Measurements from ENCODE around the gene SEZ6.

SEZ6 gene

DNA sequence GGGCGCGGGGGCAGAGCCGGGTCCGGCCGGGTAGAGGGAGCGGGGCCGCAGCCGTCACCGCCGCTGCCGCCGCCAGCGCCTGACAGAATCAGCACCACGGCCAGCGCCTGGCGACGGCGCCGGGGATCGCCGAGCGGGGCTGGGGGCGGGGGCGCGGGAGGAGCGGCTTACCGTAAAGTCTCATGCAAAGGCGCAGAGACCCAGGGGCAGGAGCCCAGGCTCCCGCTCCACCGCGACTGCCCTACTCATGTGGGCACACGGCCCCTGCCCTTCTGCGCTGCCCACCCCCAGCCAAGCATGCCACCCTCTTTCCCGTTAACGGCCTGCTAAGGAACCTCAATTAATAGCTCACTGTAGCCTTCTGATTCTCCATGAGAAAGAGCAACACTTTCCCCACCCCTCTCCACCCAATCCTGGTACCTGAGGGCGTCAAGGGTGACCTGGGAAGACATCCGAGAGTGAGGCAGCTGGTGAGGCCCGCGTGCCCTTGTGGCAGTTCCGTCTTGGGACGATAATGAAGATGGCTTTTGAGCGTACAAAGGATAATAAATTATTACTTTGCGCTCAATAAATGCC lies at the start of gene SEZ6:
TSS of gene SEZ6 (minus strand) at position 98 of the 576 bp plus-strand sequence. CDS start 164 bp downstream, outside the sequence.
- peak; percentile 79 for DNase-seq

DNA sequence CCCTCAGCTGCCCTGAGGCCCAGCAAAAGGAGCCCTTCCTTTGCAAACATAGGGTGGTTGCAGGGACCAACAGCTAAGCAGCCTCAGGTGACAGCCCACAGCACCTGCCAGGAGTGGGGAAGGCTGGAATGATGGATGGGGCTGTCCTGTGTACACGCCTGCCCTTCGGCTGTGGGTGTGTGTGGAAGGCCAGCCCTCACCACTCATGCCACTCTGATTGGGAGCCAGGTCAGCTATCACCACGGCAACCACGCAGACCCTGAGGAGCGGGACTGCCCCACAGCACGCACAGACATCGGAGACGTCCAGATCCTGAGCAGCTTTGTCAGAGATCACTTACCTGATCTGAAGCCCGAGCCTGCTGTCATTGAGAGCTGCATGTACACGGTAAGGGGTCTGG lies 49.0 kb upstream of the SEZ6 start:
- no peak for DNase-seq

DNA sequence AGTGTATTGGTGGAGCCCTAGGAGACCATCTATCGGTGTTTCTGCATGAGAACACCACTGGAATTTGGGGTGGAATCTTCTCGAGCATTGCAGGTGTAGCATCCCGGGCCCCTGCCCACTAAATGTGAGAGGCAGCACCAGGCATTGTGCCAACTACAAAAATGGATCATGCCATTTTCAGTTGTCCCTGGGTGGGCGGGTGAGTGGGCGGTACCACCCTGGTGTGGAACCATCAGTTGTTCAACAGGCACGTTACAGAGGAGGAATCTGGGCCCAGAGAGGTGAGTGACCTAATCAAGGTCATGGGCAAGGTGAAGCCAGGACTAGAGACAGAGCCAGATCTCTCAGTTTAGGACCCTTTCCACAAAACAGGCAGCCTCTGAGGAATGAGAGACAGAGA lies 45.9 kb upstream of the SEZ6 start:
- no peak for DNase-seq

DNA sequence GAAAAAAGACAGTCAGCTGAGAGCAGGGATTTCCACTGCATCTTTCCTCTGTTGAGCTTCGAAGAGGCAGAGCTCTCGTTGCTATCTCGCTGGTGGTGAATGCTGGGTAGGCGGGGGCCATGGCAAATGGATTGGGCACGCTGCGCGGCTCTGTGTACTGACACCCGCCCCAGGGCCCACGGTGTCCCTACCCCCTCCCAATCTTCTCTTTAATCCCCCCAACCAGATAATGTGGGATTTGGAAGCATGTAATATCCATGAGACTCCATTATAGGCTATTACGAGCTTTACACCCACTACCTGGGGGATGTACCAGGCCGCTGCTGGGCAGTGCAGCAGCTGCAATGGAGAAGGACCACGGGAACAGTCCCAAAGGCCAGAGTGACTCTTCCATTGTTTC lies 45.4 kb upstream of the SEZ6 start:
- DNase-seq, result no peak

DNA sequence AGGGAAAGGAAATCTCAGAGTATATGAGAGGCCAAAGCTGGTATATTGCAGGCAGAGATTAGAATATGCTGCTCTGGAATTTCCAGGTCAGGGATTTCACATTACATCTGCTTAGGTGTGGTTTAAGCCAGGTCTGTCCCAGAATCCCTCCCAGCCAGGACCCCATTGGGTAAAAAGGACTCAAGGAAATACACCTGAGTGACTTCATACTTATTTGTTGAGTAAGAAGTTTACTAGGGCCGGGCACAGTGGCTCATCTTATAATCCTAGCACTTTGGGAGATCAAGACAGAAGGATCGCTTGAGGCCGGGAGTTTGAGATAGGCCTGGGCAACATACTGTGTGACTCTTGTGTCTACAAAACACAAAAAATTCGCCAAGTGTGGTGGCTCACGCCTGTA lies 44.3 kb upstream of the SEZ6 start:
- no peak for DNase-seq

GRCh38 chr17:29049541-29050145 lies 43.8 kb upstream of the SEZ6 start:
- DNase-seq, result no peak

DNA sequence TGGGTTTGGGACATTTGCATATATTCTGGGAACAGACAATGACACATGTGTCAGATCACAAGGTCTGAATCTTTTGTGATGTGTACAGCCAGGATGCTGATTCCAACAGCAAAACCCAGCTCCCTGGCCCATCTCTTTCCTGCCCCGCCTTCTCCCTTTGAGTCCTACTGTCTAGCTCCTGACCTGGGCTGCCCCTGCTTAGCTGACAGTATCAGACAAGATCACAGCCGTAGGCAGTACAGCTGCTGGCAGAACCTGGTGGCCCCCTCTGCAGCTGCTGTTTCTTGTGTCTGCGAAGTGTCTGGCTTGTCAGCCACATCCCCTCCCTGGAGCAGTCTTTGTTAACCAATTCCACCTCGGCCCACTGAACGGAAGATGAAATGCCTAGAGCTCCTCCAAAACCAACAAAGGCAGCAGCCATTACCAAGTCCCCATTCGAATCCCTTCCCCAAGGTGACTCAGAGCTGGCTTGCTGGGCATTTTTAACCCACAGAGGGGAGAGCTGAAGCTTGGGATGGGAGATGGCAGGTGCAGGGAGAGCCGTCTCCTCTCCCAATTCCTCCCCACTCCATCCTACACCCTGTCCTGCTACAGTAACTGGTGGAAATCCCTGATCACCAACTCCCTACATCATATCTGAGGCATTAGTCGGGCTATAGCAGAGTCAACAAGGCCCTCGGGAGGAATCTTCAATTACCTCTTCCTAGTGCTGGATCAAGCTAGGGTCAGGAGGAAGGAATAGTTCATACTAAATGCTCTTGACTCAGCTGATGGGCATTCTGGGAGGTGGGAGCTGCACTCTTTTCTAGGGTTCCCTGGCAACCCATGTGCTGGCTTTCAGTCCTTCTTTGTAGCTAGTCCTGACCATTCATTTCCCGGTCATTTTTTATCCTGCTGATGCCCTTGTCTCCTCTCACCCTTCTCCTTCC lies 42.9 kb upstream of the SEZ6 start:
- DNase-seq, result no peak

DNA sequence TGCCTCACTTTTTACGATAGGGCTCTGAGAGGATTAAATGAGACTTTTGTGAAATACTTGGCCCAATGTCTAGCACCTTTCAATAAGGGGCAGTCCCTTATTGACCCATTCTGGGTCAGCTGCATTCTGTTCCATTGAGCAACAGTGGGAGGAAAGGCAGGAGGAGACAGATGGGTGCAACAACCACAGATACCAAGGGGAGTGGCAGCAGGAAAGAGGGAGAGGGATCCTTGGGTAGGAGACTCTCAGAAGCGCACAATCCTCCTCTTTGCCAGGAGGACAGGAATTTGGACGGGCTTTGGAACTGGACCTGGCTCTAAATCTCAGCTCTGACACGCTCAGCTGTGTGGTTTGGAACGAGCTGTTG lies 40.6 kb upstream of the SEZ6 start:
- DNase-seq, result no peak

- DNase-seq, result no peak
These were observed 40.1 kb upstream of the SEZ6 start for GRCh38 chr17:29045734-29046472.

DNA sequence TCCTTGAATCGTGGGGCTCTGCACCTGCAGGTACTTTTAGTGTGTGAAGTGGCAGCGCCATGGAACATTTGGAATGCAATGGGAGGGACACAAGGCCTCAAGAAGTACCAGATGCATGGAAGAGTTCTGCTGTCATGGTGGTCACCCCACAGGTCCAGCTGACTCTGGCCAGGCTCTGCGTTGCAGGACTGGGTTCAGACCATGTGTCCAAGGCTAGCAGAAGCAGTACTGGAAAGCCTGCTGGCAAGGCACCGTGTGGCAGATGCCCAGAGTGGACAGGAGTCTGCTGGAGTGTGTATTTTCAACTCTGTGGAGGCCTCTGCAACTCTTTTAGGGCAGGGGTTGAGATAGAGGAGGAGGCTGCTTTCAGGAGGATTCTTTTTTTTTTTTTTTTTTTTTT lies 39.2 kb upstream of the SEZ6 start:
- DNase-seq, result no peak

DNA sequence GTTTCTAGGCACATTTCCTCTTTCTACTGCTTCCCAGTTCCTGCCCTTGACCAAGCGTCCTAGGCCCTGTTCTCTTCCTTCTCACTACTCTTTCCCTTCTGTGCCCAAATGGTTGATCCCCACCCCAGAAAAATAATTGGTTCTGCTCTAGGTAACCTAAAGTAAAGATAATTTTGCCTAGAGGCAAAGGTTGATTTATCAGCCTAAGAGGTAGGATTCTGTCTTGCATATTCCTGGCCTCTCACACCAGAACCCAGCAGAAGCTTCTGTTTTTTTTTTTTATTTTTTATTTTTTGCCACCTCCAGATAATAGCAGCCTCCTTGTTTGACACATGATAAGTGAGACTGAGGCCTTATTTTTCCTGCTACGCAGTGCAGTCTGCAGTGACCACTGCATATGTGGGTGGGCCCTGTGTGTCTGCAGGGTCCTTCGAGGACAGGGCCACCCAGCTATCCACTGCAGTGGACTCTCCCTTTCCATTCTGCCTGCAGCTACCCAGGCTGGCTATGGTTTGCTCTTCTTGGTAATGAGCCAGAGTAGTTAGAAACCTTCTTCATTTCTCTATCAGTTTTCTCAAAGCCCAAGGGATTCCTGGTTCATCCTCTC lies 37.8 kb upstream of the SEZ6 start:
- no peak for DNase-seq

- no peak for DNase-seq
These were observed 37.1 kb upstream of the SEZ6 start, which contains the start of gene PIPOX for GRCh38 chr17:29042679-29043538. TSS of gene PIPOX (plus strand) at chr17:29043141. CDS start at chr17:29043226, 85 bp downstream.

GRCh38 chr17:29042026-29042678 lies 36.3 kb upstream of the SEZ6 start:
- no peak for DNase-seq

DNA sequence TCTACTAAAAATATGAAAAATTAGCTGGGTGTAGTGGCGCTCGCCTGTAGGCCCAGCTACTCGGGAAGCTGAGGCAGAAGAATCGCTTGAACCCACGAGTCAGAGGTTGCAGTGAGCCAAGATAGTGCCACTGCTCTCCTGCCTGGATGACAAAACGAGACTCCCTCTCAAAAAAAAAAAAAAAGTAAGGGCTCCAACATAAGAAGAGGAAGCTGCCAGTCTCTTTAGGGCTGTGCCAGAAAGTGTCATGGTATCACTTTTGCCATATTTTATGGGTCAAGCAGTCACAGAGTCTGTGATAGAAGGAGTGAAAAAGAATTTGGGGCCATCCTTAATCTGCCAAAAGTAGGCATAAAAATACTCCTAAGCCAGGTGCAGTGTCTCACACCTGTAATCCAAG lies 35.7 kb upstream of the SEZ6 start:
- no peak for DNase-seq

- DNase-seq, result no peak
These were observed 35.3 kb upstream of the SEZ6 start for GRCh38 chr17:29041091-29041490.

- DNase-seq, result no peak
These were observed 34.1 kb upstream of the SEZ6 start for GRCh38 chr17:29039764-29040598.

DNA sequence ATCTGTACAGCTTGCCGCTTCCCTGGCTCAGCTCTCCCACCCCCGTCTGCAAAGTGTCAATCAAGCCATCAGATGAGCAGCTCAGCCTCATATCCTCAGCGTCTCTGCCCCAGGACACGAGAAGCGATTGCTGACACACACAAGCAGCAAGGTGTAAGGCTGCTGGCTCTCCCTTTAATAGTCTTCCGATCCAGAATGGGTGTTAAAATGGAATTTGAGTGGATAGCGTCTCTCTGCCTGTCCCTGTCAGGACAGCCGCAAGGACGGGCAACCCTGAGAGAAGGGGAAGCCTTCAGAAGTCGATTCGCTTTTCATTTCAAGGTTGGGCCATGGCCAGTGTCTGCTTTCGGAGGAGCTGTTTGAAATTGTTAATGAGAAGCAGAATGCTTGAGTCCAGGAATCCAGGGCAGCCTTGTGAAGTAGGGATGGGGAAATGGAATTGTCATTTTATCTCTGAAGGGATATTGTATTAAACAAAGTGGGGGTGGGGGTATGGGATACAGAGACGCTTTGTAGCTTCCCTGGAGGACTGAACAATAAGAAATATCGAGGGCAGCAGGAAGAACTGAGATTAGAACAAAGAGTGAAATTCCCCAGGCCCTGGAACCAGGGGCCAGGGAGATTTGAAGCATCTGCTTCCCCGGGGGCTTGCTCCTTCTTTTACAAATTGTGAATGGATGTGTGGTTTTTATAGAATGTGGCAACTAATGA lies 32.4 kb upstream of the SEZ6 start:
- DNase-seq, result no peak

DNA sequence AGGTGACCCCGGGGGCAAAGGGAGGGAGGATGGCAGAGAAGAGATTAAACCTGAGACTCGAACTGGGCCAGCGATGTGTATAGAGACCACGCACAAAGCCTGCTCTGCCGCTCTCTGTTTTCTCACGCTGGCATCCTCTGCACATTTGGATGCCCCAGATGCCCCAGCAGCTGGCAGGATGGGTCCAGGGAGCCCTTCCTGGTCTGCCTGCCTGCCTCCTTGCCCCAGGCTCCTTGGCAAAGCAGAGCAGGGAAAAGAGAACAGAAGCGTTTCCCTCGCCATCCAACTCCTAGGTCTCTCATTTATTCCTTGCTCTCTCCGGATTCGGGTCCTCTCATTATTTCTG lies 31.9 kb upstream of the SEZ6 start:
- no peak for DNase-seq

- no peak for DNase-seq
These were observed 30.8 kb upstream of the SEZ6 start for GRCh38 chr17:29036584-29036983.

DNA sequence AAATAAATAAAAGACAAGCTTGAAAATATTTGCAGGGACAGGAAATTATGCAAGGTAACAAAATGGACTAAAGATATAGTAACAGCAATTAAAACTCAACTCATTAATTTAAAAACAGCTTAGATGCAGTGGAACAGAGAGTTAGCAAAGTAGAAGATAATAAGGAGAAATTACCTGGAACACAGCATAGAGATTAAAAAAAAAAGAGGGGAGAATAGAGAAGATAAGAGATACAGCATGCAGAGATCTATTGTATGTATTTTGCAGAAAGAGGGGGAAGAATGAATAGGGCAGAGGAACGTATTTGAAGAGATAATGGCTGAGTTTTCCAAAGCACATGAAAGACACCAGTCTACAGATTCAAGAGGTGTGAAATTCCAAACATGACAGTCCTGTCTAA lies 28.7 kb upstream of the SEZ6 start:
- DNase-seq, result no peak
